AG04449 (cell line): Measurements from ENCODE around the gene LSS.

Experiments
- CTCF ChIA-PET: fragments of 350-600 bp; formaldehyde crosslinking; extraction: SDS; loops from one replicate; lab custom pipeline; 2021; ENCODE audit warnings: antibody characterized with exemption; lab: Yijun Ruan, JAX
- POLR2A ChIA-PET: fragments of 400-600, 350-600 bp; formaldehyde crosslinking; extraction: SDS; loops from one replicate; lab custom pipeline; 2020; ENCODE audit warnings: antibody characterized with exemption, inconsistent platforms; lab: Yijun Ruan, JAX
- DNase-seq: peaks from one replicate; pipeline ENCODE4 v3.0.0-alpha.2; 2010; ENCODE audit warnings: low read depth, low spot score
- H3K4me3 ChIP-seq: 2 replicates; pipeline ENCODE4 v1.5.1; 2011; ENCODE audit warnings: low read depth, mild to moderate bottlenecking, control low read depth, low read length
- TF ChIP-seq, protein P1 (sequence below): IDR thresholded peaks from one replicate; pipeline ENCODE4 v1.5.1; 2011; ENCODE audit warnings: mild to moderate bottlenecking, moderate library complexity, low read length, control low read depth, inconsistent platforms; ENCODE audit not compliant: insufficient read depth; ENCODE audit errors: missing control alignments

Gene LSS

DNA sequence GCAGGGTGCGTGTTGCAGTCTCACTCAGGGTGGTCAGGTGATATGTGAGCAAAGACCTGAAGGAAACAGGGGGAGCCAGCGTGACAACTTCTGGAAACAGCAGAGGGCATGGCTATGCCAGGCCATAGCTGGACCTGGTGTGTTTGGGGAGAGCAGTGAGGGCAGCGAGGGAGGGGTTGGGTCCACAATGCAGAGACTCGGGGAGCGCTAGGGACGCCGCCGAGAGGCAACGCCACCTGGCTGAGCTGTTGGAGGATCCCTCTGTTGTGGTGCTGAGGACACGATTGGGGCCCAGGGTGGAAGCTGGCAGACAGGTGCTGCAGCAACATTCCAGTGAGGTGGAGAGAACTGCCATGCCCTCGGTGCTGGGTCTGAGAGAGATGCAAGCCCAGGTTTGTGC lies 26.6 kb upstream of the LSS start:
- ChIA-PET POLR2A (no interaction called here), CTCF (interaction anchor here (1.9 kb wide), 1 partner anchor 20 kb away, joined by 6 read pairs; no protein-coding TSS in a partner anchor)
- H3K4me3 ChIP-seq = no peak overlapping the region
- no peak for DNase-seq
- TF ChIP-seq, protein P1, sequence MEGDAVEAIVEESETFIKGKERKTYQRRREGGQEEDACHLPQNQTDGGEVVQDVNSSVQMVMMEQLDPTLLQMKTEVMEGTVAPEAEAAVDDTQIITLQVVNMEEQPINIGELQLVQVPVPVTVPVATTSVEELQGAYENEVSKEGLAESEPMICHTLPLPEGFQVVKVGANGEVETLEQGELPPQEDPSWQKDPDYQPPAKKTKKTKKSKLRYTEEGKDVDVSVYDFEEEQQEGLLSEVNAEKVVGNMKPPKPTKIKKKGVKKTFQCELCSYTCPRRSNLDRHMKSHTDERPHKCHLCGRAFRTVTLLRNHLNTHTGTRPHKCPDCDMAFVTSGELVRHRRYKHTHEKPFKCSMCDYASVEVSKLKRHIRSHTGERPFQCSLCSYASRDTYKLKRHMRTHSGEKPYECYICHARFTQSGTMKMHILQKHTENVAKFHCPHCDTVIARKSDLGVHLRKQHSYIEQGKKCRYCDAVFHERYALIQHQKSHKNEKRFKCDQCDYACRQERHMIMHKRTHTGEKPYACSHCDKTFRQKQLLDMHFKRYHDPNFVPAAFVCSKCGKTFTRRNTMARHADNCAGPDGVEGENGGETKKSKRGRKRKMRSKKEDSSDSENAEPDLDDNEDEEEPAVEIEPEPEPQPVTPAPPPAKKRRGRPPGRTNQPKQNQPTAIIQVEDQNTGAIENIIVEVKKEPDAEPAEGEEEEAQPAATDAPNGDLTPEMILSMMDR = no peak

- DNase-seq = no peak
- TF ChIP-seq, protein P1 = no peak
- ChIA-PET CTCF (interaction anchor here (0.6 to 1.9 kb wide), 3 partner anchors 21 to 283 kb away, joined by 3 to 6 read pairs (median 3); no protein-coding TSS in a partner anchor), POLR2A (no interaction called here)
- H3K4me3 ChIP-seq = no peak overlapping the region
Observed at GRCh38 chr21:46254208-46254975, 25.8 kb upstream of the LSS start.

GRCh38 chr21:46253610-46254124 lies 25.1 kb upstream of the LSS start:
- TF ChIP-seq, protein P1 = no peak
- no peak overlapping the region for H3K4me3 ChIP-seq
- CTCF ChIA-PET = interaction anchor here (0.7 to 5.3 kb wide), 5 partner anchors 20 to 282 kb away, joined by 3 to 22 read pairs (median 4); no protein-coding TSS in a partner anchor
- POLR2A ChIA-PET = interaction anchor here (0.6 kb wide), 1 partner anchor 46 kb away, joined by 3 read pairs; no protein-coding TSS in a partner anchor
- no peak for DNase-seq

GRCh38 chr21:46252840-46253239 lies 24.3 kb upstream of the LSS start:
- DNase-seq = no peak
- H3K4me3 ChIP-seq = no peak overlapping the region
- TF ChIP-seq, protein P1 = no peak
- CTCF ChIA-PET = interaction anchor here (0.9 to 5.3 kb wide), 5 partner anchors 13 to 282 kb away, joined by 3 to 22 read pairs (median 4); no protein-coding TSS in a partner anchor
- POLR2A ChIA-PET = interaction anchor here (0.6 kb wide), 1 partner anchor 47 kb away, joined by 3 read pairs; no protein-coding TSS in a partner anchor

- TF ChIP-seq, protein P1 = no peak
- no peak overlapping the region for H3K4me3 ChIP-seq
- no peak for DNase-seq
- ChIA-PET CTCF (interaction anchor here (0.7 to 5.3 kb wide), 5 partner anchors 10 to 107 kb away, joined by 3 to 22 read pairs (median 5); no protein-coding TSS in a partner anchor), POLR2A (no interaction called here)
Observed at GRCh38 chr21:46250146-46250725, 21.7 kb upstream of the LSS start.
